Gastroesophageal sphincter (tissue), 4 donors: ENCODE data around the gene TRIM8. TPM values are rescaled to one million over a fixed set of nuclear protein-coding genes. Genes with fewer than 3 reads are reported as not detected.
A peak's percentile ranks its signal among the peaks of the same experiment; 100 is the strongest.

Source experiments
- ATAC-seq: fragments of 150-250 bp; one replicate; pipeline ENCODE4 v1.9.1; 2016; ENCODE audit warnings: mild to moderate bottlenecking, moderate library complexity
- H3K27ac ChIP-seq, 4 donors: fragments of 200-600 bp; sonication (generic) in 3 of 4; 1 replicate in 3 of 4; 2 replicates in 1 of 4; pipeline ENCODE4 v1.5.1; 2016 to 2019
- H3K27me3 ChIP-seq: fragments of 200-600 bp; sonication (generic); one replicate; pipeline ENCODE4 v1.5.1; 2019
- H3K36me3 ChIP-seq, 2 donors: fragments of 200-600 bp; sonication (generic); one replicate each; pipeline ENCODE4 v1.5.1; 2019; ENCODE audit warnings: control low read depth in 1 of 2
- H3K4me1 ChIP-seq, 3 donors: fragments of 200-600 bp; sonication (generic); 1 replicate in 2 of 3; 2 replicates in 1 of 3; pipeline ENCODE4 v1.5.1; 2016 to 2019; ENCODE audit warnings: control low read depth in 2 of 3
- H3K4me3 ChIP-seq, 2 donors: fragments of 200-600 bp; sonication (generic); one replicate each; pipeline ENCODE4 v1.5.1; 2019; ENCODE audit warnings: mild to moderate bottlenecking in 1 of 2, moderate library complexity in 1 of 2
- H3K9me3 ChIP-seq, 3 donors: fragments of 200-600 bp; sonication (generic); one replicate each; pipeline ENCODE4 v1.5.1; 2017 to 2019; ENCODE audit warnings: control low read depth in 2 of 3
- CTCF ChIP-seq, 4 experiments: fragments of 200-600 bp in 2 of 4; fragments of 450-650 bp in 2 of 4; sonication (generic) in 1 of 4; IDR thresholded peaks; one replicate each; pipeline ENCODE4 v1.5.1; 2017 to 2019; ENCODE audit warnings: antibody characterized with exemption in 4 of 4, mild to moderate bottlenecking in 2 of 4, moderate library complexity in 2 of 4
- EP300 ChIP-seq: sonication (generic); formaldehyde crosslinking; IDR thresholded peaks from one replicate; pipeline ENCODE4 v1.6.1; 2017; ENCODE audit warnings: antibody characterized with exemption, mild to moderate bottlenecking
- POLR2A ChIP-seq, 2 donors: fragments of 450-650 bp; IDR thresholded peaks; one replicate each; pipeline ENCODE4 v1.6.1; 2017; ENCODE audit warnings: antibody characterized with exemption in 2 of 2, mild to moderate bottlenecking in 2 of 2, moderate library complexity in 1 of 2
- POLR2AphosphoS5 ChIP-seq: sonication (generic); formaldehyde crosslinking; IDR thresholded peaks from one replicate; pipeline ENCODE4 v1.6.1; 2017; ENCODE audit warnings: antibody characterized with exemption
- WGBS, 2 donors: methylation state at CpG; one replicate each; pipeline ENCODE4 v1.1.5; 2018; ENCODE audit warnings: low coverage in 1 of 2; 5-methylcytosine and 5-hydroxymethylcytosine counted together
- total RNA-seq, 4 donors: library from RNA; depleted of rRNA; stranded (reverse); fragments of >200 nt; gene quantifications; one replicate each; pipeline ENCODE4 v1.1.0, GENCODE V29; 2016

The TRIM8 gene
- total RNA-seq, 4 donors from 2014 or later = 96.7 to 171 (median 131) TPM

GRCh38 chr10:102670871-102671434 is 26.7 kb downstream of the TRIM8 start:
- TF ChIP-seq POLR2A (IDR thresholded peaks at IDR 0.05) = no peak
- TF ChIP-seq EP300 = no peak
- TF ChIP-seq POLR2AphosphoS5 = no peak
- TF ChIP-seq CTCF (IDR thresholded peaks at IDR 0.05) = no peak
- 81 to 100% methylated on average over 3 to 4 of the region's 6 CpGs for WGBS, 2 donors
- peaks cover 4 to 54% (median 35%) of the 10 kb centered on the region in 3 donors for H3K4me1 ChIP-seq

DNA sequence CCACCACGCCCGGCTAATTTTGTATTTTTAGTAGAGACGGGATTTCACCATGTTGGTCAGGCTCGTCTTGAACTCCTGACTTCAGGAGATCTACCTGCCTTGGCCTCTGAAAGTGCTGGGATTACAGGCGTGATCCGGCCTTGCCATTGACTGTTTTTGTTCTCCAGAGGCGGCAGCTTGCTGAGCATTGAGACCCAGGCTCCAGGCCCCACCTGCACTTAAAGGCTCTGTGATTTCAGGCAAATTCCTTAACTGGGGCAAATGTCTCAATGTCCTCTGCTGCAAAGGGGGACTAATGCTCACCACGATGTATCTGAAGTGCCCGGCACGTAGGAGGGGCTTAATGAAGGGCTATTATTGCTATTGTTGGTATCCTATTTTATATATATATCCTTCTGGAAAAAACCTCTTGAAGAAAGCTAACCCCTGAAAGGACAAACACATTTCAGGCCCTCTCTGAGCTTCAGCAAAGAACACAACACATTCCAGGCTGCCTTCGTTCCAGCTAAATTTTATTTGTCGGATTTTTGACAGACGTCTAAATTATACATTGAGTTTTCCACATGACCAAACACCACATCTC is 29.0 kb downstream of the TRIM8 start:
- Histone ChIP-seq H3K27ac (peak overlapping the region; percentile 6 to 81 (median 79)), H3K4me1 (peaks cover 4 to 78% (median 49%) of the 10 kb centered on the region in 3 donors), H3K36me3 (no peaks in the 10 kb centered on the region), H3K27me3 (no peaks in the 10 kb centered on the region), H3K4me3 (no peak overlapping the region), H3K9me3 (no peaks in the 10 kb centered on the region)
- no peak for TF ChIP-seq EP300
- no peak for TF ChIP-seq POLR2AphosphoS5
- TF ChIP-seq POLR2A (IDR thresholded peaks at IDR 0.05) = no peak
- TF ChIP-seq CTCF (IDR thresholded peaks at IDR 0.05) = no peak
- no peak for ATAC-seq
- WGBS, 2 donors = 17 to 44% methylated on average over 3 to 11 of the region's 13 CpGs

More at GRCh38 chr10:102670871-102671434, 26.7 kb downstream of the TRIM8 start:
- Histone ChIP-seq H3K36me3 (no peaks in the 10 kb centered on the region), H3K27ac (no peak overlapping the region), H3K27me3 (no peaks in the 10 kb centered on the region), H3K4me3 (no peak overlapping the region), H3K9me3 (no peaks in the 10 kb centered on the region)
- no peak for ATAC-seq

DNA sequence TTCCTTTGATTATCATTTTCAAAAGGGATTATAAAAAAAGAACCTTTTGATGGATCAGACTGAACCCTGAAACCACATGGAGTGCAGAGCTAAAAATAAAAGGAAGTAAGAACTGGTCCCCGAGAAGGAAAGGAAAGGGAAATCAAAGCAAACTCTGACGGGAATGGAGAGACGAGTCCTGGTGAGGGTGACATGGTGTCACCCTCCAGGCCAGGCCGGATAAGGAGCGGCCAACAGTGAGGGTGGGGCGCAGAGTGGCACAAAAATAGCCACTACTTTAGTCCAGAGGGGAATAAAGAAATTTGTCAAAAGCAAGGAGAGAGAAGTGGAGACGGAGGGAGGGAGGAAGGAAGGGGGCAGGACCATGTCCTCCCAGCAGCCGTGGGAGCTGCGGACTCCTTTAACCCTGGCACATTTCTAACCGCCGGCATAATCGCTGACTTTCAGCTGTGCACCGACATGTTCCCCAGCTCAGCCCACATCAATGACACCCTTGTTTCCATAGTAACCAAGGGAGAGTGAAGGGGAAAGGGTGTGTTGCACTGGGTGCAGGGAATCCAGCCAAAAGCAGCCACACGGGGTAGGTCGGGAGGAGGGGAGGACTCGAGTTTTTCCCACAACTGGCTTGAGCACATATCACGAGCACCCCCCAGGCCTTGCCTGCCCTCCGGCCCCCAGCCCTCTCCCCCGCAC is 29.7 kb downstream of the TRIM8 start:
- ATAC-seq = peak; percentile 66
- Histone ChIP-seq H3K27me3 (no peaks in the 10 kb centered on the region), H3K36me3 (no peaks in the 10 kb centered on the region), H3K4me1 (peaks cover 4 to 80% (median 49%) of the 10 kb centered on the region in 3 donors), H3K4me3 (peak overlapping the region in 1 of 2 donors; percentile 29), H3K9me3 (no peaks in the 10 kb centered on the region), H3K27ac (peak overlapping the region; percentile 6 to 81 (median 79))
- WGBS, 2 donors = 0% methylated on average over 8 to 13 of the region's 19 CpGs
- TF ChIP-seq POLR2A (IDR thresholded peaks at IDR 0.05) (no peak), POLR2AphosphoS5 (peak; percentile 21)

DNA sequence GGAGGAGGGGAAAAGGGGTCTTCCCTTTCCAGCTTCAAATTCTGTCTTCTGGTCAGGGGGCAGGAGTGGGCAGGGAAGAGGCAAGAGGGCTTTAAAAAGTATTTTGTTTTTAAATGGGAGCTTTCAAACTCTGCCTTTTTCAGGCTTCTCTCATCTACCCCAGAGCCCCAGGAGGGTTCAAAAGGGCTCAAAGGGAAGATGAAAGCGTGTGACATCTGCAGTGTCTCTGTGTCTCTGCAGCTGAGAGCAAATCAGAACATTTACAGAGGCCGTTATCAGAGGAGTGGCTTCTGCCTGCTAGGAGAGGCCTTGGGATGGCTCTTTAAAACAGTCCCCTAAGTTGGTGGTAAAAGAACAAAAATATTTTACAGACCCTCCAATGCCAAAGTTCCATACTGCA is 30.3 kb downstream of the TRIM8 start:
- Histone ChIP-seq H3K4me1 (peaks cover 4 to 78% (median 45%) of the 10 kb centered on the region in 3 donors), H3K27me3 (no peaks in the 10 kb centered on the region), H3K36me3 (no peaks in the 10 kb centered on the region), H3K9me3 (no peaks in the 10 kb centered on the region), H3K4me3 (peak overlapping the region in 1 of 2 donors; percentile 29), H3K27ac (peak overlapping the region; percentile 6 to 81 (median 79))
- WGBS, 2 donors = 20 to 26% methylated on average over 1 to 2 of the region's 2 CpGs
- no peak for ATAC-seq
- TF ChIP-seq POLR2AphosphoS5 (no peak), CTCF (IDR thresholded peaks at IDR 0.05) (no peak), EP300 (no peak), POLR2A (IDR thresholded peaks at IDR 0.05) (no peak)

DNA sequence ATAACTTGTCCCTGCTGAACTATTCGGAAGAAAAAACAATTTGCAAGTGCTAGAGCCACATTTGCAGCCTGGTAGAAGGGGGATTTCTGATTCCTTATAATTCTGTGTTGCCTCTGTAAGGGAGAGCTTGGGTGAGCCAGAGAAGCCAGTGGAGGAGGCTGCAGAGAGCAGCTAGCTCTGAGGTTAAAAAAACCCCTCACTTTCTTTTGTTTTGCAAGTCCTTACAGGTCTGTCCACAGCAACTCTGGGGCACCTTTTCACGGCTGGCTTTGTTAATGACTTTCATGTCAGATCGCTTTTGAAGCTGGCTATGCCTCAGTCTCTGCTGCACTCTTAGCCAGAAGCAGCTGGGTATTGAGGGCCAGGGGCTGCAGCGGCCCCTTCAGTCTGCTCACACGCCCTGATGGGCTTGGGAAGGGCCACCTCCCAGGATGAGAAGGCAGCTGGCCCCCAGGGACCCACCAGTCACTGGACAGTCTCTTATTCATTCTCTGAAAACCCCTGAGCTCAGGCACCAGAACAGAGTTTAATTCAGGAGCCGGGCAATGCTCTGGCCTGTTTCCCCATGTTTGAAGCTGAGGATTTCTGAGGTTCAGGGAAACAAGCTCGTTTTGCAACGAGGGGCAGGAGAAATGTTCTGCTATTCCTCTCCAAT is 30.9 kb downstream of the TRIM8 start:
- Histone ChIP-seq H3K27ac (peak overlapping the region in 3 of 4 donors; percentile 78 to 81 (median 80)), H3K36me3 (no peaks in the 10 kb centered on the region), H3K9me3 (no peaks in the 10 kb centered on the region), H3K4me3 (no peak overlapping the region), H3K4me1 (peaks cover 4 to 72% (median 42%) of the 10 kb centered on the region in 3 donors), H3K27me3 (no peaks in the 10 kb centered on the region)
- no peak for ATAC-seq
- TF ChIP-seq EP300 (no peak), CTCF (IDR thresholded peaks at IDR 0.05) (no peak), POLR2A (IDR thresholded peaks at IDR 0.05) (no peak), POLR2AphosphoS5 (no peak)
- WGBS, 2 donors = 18 to 37% methylated on average over 2 to 3 of the region's 8 CpGs
